GM12872 (cell line): ENCODE data around the gene ABHD2.
A peak's percentile ranks its signal among the peaks of the same experiment; 100 is the strongest.

ENCODE experiments used
- CTCF ChIP-seq: IDR thresholded peaks from 3 replicates; pipeline ENCODE4 v1.5.1; 2011; ENCODE audit warnings: low read depth, mild to moderate bottlenecking, low read length, moderate library complexity; ENCODE audit not compliant: insufficient read depth

ABHD2 gene

GRCh38 chr15:89164712-89165211 is 76.5 kb downstream of the ABHD2 start:
- no peak for TF ChIP-seq CTCF

- no peak for TF ChIP-seq CTCF
Observed at GRCh38 chr15:89165677-89166076, 77.4 kb downstream of the ABHD2 start.

- no peak for TF ChIP-seq CTCF
Observed at GRCh38 chr15:89167267-89168176, 79.3 kb downstream of the ABHD2 start.

- TF ChIP-seq CTCF: no peak
Observed at GRCh38 chr15:89168316-89168833, 80.1 kb downstream of the ABHD2 start.

GRCh38 chr15:89170364-89170763 is 82.1 kb downstream of the ABHD2 start:
- TF ChIP-seq CTCF: no peak

GRCh38 chr15:89171136-89172072 is 83.1 kb downstream of the ABHD2 start:
- TF ChIP-seq CTCF: peak; percentile 75

GRCh38 chr15:89172921-89173320 is 84.7 kb downstream of the ABHD2 start:
- no peak for TF ChIP-seq CTCF
